SK-N-SH (cell line): ENCODE results near the gene APBB2. TPM values are rescaled to one million over a fixed set of nuclear protein-coding genes. Genes with fewer than 3 reads are reported as not detected.

Source experiments
- CTCF ChIA-PET: fragments of 300-600, 350-600 bp; formaldehyde crosslinking; extraction: SDS; loops from one replicate; lab custom pipeline; 2021; lab: Yijun Ruan, JAX
- POLR2A ChIA-PET: fragments of 350-600 bp; sonication (Branson Sonifier 250); formaldehyde crosslinking; extraction: SDS; loops from one replicate; lab custom pipeline; 2020; ENCODE audit warnings: antibody characterized with exemption, inconsistent platforms; lab: Yijun Ruan, JAX
- DNase-seq: peaks from one replicate; pipeline ENCODE4 v3.0.0; 2012
- H2AFZ ChIP-seq: fragments of 200-600 bp; sonication (generic); 2 replicates; pipeline ENCODE4 v1.8.1; 2016; ENCODE audit warnings: antibody characterized with exemption, mild to moderate bottlenecking, low read depth
- H3F3A ChIP-seq: fragments of 200-600 bp; sonication (generic); replicated peaks from 2 replicates; pipeline ENCODE3; 2016; ENCODE audit warnings: antibody characterized with exemption, mild to moderate bottlenecking; ENCODE audit not compliant: insufficient read depth
- H3K27ac ChIP-seq, 2 experiments: fragments of 200-500 bp in 1 of 2; fragments of 200-600 bp in 1 of 2; sonication (Bioruptor generic) in 1 of 2; sonication (generic), shearing (Covaris generic) in 1 of 2; 2 replicates each; pipeline versions ENCODE4 v1.5.1 to v1.6.1; 2014 to 2016; ENCODE audit warnings: low read depth in 2 of 2, inconsistent platforms in 1 of 2, low read length in 1 of 2, mild to moderate bottlenecking in 1 of 2, mixed read lengths in 1 of 2
- H3K27me3 ChIP-seq: fragments of 200-600 bp; sonication (generic), shearing (Covaris generic); 2 replicates; pipeline ENCODE4 v1.6.1; 2016; ENCODE audit warnings: mixed run types; ENCODE audit not compliant: insufficient read depth
- H3K36me3 ChIP-seq, 2 experiments: fragments of 200-500 bp in 1 of 2; fragments of 200-600 bp in 1 of 2; sonication (Bioruptor generic) in 1 of 2; sonication (generic) in 1 of 2; replicated peaks in 1 of 2; 2 replicates each; pipeline versions ENCODE3 to v1.5.1; 2014 to 2016; ENCODE audit warnings: low read length in 1 of 2, mild to moderate bottlenecking in 1 of 2; ENCODE audit not compliant: insufficient read depth in 2 of 2, control insufficient read depth in 1 of 2
- H3K4me1 ChIP-seq, 2 experiments: fragments of 200-500 bp in 1 of 2; fragments of 200-600 bp in 1 of 2; sonication (Bioruptor generic) in 1 of 2; sonication (generic), shearing (Covaris generic) in 1 of 2; 2 replicates each; pipeline versions ENCODE4 v1.5.1 to v1.6.1; 2014 to 2016; ENCODE audit warnings: low read depth in 1 of 2, low read length in 1 of 2, mixed run types in 1 of 2; ENCODE audit not compliant: insufficient read depth in 2 of 2, control insufficient read depth in 1 of 2
- H3K4me2 ChIP-seq: fragments of 200-600 bp; sonication (generic), shearing (Covaris generic); 2 replicates; pipeline ENCODE4 v1.6.1; 2017; ENCODE audit warnings: mixed run types
- H3K4me3 ChIP-seq, 2 experiments: fragments of 200-500 bp in 1 of 2; fragments of 200-600 bp in 1 of 2; sonication (Bioruptor generic) in 1 of 2; sonication (generic), shearing (Covaris generic) in 1 of 2; 2 replicates each; pipeline versions ENCODE4 v1.5.1 to v1.8.1; 2014 to 2016; ENCODE audit warnings: low read depth in 2 of 2, inconsistent platforms in 1 of 2, low read length in 1 of 2, mild to moderate bottlenecking in 1 of 2, mixed read lengths in 1 of 2, moderate library complexity in 1 of 2
- H3K79me2 ChIP-seq: fragments of 200-600 bp; sonication (generic); 2 replicates; pipeline ENCODE4 v1.8.1; 2017; ENCODE audit warnings: mild to moderate bottlenecking; ENCODE audit not compliant: insufficient read depth
- H3K9ac ChIP-seq: fragments of 200-600 bp; sonication (generic); 2 replicates; pipeline ENCODE4 v1.6.1; 2017; ENCODE audit warnings: mixed run types
- H3K9me2 ChIP-seq: fragments of 200-600 bp; sonication (generic); 2 replicates; pipeline ENCODE4 v1.6.1; 2017; ENCODE audit warnings: mixed run types
- H3K9me3 ChIP-seq: fragments of 200-600 bp; sonication (generic); 2 replicates; pipeline ENCODE4 v1.6.1; 2017; ENCODE audit warnings: mixed run types, mild to moderate bottlenecking, moderate library complexity
- H4K20me1 ChIP-seq: fragments of 200-600 bp; sonication (generic); 2 replicates; pipeline ENCODE4 v1.6.1; 2017; ENCODE audit warnings: mild to moderate bottlenecking, mixed run types; ENCODE audit not compliant: insufficient read depth
- CHD2 ChIP-seq: fragments of 150-350 bp; IDR thresholded peaks from 2 replicates; pipeline ENCODE4 v1.6.1; 2018; ENCODE audit warnings: low read length; ENCODE audit not compliant: partially characterized antibody
- CTCF ChIP-seq: fragments of 200-600 bp; sonication (generic); IDR thresholded peaks from 2 replicates; pipeline ENCODE4 v1.6.1; 2017; ENCODE audit warnings: antibody characterized with exemption, mild to moderate bottlenecking, moderate library complexity
- EP300 ChIP-seq, 2 experiments: IDR thresholded peaks; 2 replicates each; pipeline versions ENCODE4 v1.4.0 to v1.6.1; 2012; ENCODE audit warnings: borderline replicate concordance in 1 of 2, low read depth in 1 of 2, low read length in 1 of 2
- EZH2phosphoT487 ChIP-seq: fragments of 200-600 bp; sonication (generic); IDR thresholded peaks from 2 replicates; pipeline ENCODE4 v1.6.1; 2017; ENCODE audit warnings: low read depth, mixed run types, mild to moderate bottlenecking, antibody characterized with exemption, moderate library complexity, borderline replicate concordance
- FOSL2 ChIP-seq: IDR thresholded peaks from 2 replicates; pipeline ENCODE4 v1.4.0; 2012; ENCODE audit warnings: low read depth, mild to moderate bottlenecking, moderate library complexity, borderline replicate concordance
- FOXM1 ChIP-seq: IDR thresholded peaks from 2 replicates; pipeline ENCODE4 v1.4.0; 2012; ENCODE audit warnings: low read depth, mild to moderate bottlenecking
- GABPA ChIP-seq: IDR thresholded peaks from 2 replicates; pipeline ENCODE4 v1.4.0; 2012; ENCODE audit warnings: low read depth, mild to moderate bottlenecking
- JUND ChIP-seq: IDR thresholded peaks from 2 replicates; pipeline ENCODE4 v1.4.0; 2012
- MEF2A ChIP-seq: IDR thresholded peaks from 2 replicates; pipeline ENCODE4 v1.4.0; 2012; ENCODE audit warnings: low read depth, borderline replicate concordance
- MXI1 ChIP-seq: IDR thresholded peaks from 2 replicates; pipeline ENCODE4 v1.6.1; 2012; ENCODE audit warnings: mild to moderate bottlenecking, low read depth, low read length, improper control_type of control experiment
- NRF1 ChIP-seq: IDR thresholded peaks from 2 replicates; pipeline ENCODE4 v1.6.1; 2012; ENCODE audit warnings: low read depth, mild to moderate bottlenecking, low read length
- RCOR1 ChIP-seq: fragments of 150-350 bp; IDR thresholded peaks from 2 replicates; pipeline ENCODE4 v1.6.1; 2017; ENCODE audit warnings: antibody characterized with exemption, low read length
- RXRA ChIP-seq: IDR thresholded peaks from 2 replicates; pipeline ENCODE4 v1.4.0; 2012; ENCODE audit warnings: low read depth, mild to moderate bottlenecking, borderline replicate concordance
- TAF1 ChIP-seq: IDR thresholded peaks from 2 replicates; pipeline ENCODE4 v1.6.1; 2012; ENCODE audit warnings: low read depth, mild to moderate bottlenecking, low read length, moderate library complexity, borderline replicate concordance
- TCF12 ChIP-seq: IDR thresholded peaks from 2 replicates; pipeline ENCODE4 v1.4.0; 2012
- TEAD4 ChIP-seq: IDR thresholded peaks from 2 replicates; pipeline ENCODE4 v1.4.0; 2012; ENCODE audit warnings: mild to moderate bottlenecking, borderline replicate concordance; ENCODE audit not compliant: insufficient read depth
- WGBS: methylation state at CpG from one replicate; pipeline ENCODE4 v1.1.6; 2017; ENCODE audit warnings: low lambda C conversion rate; 5-methylcytosine and 5-hydroxymethylcytosine counted together
- polyA plus RNA-seq, 3 experiments: library from polyadenylated mRNA; depleted of rRNA; stranded (reverse); fragments of >200 nt; gene quantifications; 2 replicates each; pipeline ENCODE4 v1.2.3, GENCODE V29; 2012
- TF ChIP-seq, protein P1 (sequence below): IDR thresholded peaks from 2 replicates; pipeline ENCODE4 v1.4.0; 2012; ENCODE audit warnings: low read depth, borderline replicate concordance
- TF ChIP-seq, protein P2 (sequence below): IDR thresholded peaks from 2 replicates; pipeline ENCODE4; 2012
- TF ChIP-seq, protein P3 (sequence below): IDR thresholded peaks from 2 replicates; pipeline ENCODE4 v1.6.1; 2012; ENCODE audit warnings: mild to moderate bottlenecking, low read depth, low read length, moderate library complexity

Gene APBB2
- polyA plus RNA-seq, 1 of the 3 experiments (the other 2 are of a cell fraction) = 49.8 TPM

GRCh38 chr4:41156574-41156973 lies 57.8 kb downstream of the APBB2 start (continued):
- no peak for TF ChIP-seq CTCF
- TF ChIP-seq FOSL2 = peak; percentile 82
- TF ChIP-seq RCOR1 = no peak
- no peak for TF ChIP-seq GABPA
- peak in 1 of 2 experiments; percentile 75; a peak in 2 of 4 replicates for TF ChIP-seq EP300 (IDR thresholded peaks at IDR 0.05; ENCODE audit: borderline replicate concordance in 1 of 2, low read depth in 1 of 2, low read length in 1 of 2)
- TF ChIP-seq TCF12 = peak; percentile 73
- 0 out of 2 replicates have a peak, but pooled peaks have one; percentile 37 for TF ChIP-seq FOXM1
- no peak for TF ChIP-seq CHD2
- TF ChIP-seq MXI1 = no peak

- H3F3A ChIP-seq = peaks cover 41% of the 10 kb centered on the region
- H3K27ac ChIP-seq = peak overlapping the region; percentile 85 to 93
- peaks cover 84% of the 10 kb centered on the region for H3K79me2 ChIP-seq
- no peak for DNase-seq
- no peaks in the 10 kb centered on the region for H4K20me1 ChIP-seq
- H3K36me3 ChIP-seq = peaks cover 0 to 10% of the 10 kb centered on the region in 2 experiments
- ChIA-PET POLR2A (no interaction called here), CTCF (interaction anchor here (1.2 kb wide), 1 partner anchor 9 kb away, joined by 3 read pairs; no protein-coding TSS in a partner anchor)
- H3K27me3 ChIP-seq = no peaks in the 10 kb centered on the region
- no peaks in the 10 kb centered on the region for H3K9me3 ChIP-seq
- peak overlapping the region; percentile 69 for H3K9ac ChIP-seq
- peak overlapping the region; percentile 19 to 39; a peak in 3 of 4 replicates for H3K4me3 ChIP-seq
- H2AFZ ChIP-seq = no peak overlapping the region
- peaks cover 7 to 40% of the 10 kb centered on the region in 2 experiments; a peak in 3 of 4 replicates for H3K4me1 ChIP-seq
- 22% methylated on average over 5 of the region's 5 CpGs for WGBS
- H3K9me2 ChIP-seq = no peaks in the 10 kb centered on the region
- peak overlapping the region; percentile 61 for H3K4me2 ChIP-seq
- TF ChIP-seq FOSL2 = no peak
- TF ChIP-seq CTCF = no peak
- no peak for TF ChIP-seq TAF1
- peak; percentile 41; the same call in 1 of the 2 replicates for TF ChIP-seq MEF2A
- TF ChIP-seq JUND = peak; percentile 38
- TF ChIP-seq TEAD4 = no peak
- TF ChIP-seq, protein P1, sequence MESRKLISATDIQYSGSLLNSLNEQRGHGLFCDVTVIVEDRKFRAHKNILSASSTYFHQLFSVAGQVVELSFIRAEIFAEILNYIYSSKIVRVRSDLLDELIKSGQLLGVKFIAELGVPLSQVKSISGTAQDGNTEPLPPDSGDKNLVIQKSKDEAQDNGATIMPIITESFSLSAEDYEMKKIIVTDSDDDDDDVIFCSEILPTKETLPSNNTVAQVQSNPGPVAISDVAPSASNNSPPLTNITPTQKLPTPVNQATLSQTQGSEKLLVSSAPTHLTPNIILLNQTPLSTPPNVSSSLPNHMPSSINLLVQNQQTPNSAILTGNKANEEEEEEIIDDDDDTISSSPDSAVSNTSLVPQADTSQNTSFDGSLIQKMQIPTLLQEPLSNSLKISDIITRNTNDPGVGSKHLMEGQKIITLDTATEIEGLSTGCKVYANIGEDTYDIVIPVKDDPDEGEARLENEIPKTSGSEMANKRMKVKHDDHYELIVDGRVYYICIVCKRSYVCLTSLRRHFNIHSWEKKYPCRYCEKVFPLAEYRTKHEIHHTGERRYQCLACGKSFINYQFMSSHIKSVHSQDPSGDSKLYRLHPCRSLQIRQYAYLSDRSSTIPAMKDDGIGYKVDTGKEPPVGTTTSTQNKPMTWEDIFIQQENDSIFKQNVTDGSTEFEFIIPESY = no peak
- TF ChIP-seq, protein P2, sequence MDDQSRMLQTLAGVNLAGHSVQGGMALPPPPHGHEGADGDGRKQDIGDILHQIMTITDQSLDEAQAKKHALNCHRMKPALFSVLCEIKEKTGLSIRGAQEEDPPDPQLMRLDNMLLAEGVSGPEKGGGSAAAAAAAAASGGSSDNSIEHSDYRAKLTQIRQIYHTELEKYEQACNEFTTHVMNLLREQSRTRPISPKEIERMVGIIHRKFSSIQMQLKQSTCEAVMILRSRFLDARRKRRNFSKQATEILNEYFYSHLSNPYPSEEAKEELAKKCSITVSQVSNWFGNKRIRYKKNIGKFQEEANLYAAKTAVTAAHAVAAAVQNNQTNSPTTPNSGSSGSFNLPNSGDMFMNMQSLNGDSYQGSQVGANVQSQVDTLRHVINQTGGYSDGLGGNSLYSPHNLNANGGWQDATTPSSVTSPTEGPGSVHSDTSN = peak; percentile 73
- TF ChIP-seq, protein P3, sequence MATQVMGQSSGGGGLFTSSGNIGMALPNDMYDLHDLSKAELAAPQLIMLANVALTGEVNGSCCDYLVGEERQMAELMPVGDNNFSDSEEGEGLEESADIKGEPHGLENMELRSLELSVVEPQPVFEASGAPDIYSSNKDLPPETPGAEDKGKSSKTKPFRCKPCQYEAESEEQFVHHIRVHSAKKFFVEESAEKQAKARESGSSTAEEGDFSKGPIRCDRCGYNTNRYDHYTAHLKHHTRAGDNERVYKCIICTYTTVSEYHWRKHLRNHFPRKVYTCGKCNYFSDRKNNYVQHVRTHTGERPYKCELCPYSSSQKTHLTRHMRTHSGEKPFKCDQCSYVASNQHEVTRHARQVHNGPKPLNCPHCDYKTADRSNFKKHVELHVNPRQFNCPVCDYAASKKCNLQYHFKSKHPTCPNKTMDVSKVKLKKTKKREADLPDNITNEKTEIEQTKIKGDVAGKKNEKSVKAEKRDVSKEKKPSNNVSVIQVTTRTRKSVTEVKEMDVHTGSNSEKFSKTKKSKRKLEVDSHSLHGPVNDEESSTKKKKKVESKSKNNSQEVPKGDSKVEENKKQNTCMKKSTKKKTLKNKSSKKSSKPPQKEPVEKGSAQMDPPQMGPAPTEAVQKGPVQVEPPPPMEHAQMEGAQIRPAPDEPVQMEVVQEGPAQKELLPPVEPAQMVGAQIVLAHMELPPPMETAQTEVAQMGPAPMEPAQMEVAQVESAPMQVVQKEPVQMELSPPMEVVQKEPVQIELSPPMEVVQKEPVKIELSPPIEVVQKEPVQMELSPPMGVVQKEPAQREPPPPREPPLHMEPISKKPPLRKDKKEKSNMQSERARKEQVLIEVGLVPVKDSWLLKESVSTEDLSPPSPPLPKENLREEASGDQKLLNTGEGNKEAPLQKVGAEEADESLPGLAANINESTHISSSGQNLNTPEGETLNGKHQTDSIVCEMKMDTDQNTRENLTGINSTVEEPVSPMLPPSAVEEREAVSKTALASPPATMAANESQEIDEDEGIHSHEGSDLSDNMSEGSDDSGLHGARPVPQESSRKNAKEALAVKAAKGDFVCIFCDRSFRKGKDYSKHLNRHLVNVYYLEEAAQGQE = 0 out of 2 replicates have a peak, but pooled peaks have one; percentile 15
- TF ChIP-seq RXRA = peak; percentile 53; the same call in 1 of the 2 replicates
- TF ChIP-seq NRF1 = no peak
- no peak for TF ChIP-seq EZH2phosphoT487
- TF ChIP-seq TCF12 = peak; percentile 49
These were observed 59.0 kb downstream of the APBB2 start for GRCh38 chr4:41155194-41155830.
